Measurements from ENCODE around the gene FAM241A.

The FAM241A gene

GRCh38 chr4:112141366-112142138, 3.7 kb upstream of the FAM241A start:
- H3K36me3 ChIP-seq: no peaks in the 10 kb centered on the region
- H3K9me3 ChIP-seq: no peaks in the 10 kb centered on the region
- peaks cover 20% of the 10 kb centered on the region for H3K27me3 ChIP-seq
- no peak for TF ChIP-seq CTCF (IDR thresholded peaks at IDR 0.05; ENCODE audit: low read depth, low read length)
- no peak overlapping the region for H3K4me3 ChIP-seq (ENCODE audit: low read depth, low read length)
- no peak for DNase-seq
- H3K4me1 ChIP-seq: no peaks in the 10 kb centered on the region; the same call in 1 of the 2 replicates

DNA sequence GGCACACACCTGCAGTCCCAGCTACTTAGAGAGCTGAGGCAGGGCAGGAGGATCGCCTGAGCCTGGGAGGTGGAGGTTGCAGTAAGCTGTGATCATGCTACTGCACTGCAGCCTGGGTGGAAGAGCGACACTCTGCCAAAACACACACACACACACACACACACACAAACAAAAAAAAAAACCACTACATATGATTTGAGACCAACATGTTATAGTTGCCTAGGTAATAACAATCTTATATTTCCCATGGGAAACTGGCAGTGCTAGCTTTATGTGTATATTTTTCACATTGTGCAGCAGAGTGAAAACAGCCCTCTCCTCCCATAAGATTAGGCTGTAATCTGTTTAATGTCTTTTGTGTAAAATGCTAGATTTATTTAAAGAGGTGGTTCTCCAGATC, 3.1 kb upstream of the FAM241A start:
- no peaks in the 10 kb centered on the region for H3K9me3 ChIP-seq
- no peak overlapping the region for H3K4me3 ChIP-seq (ENCODE audit: low read depth, low read length)
- no peaks in the 10 kb centered on the region; the same call in 1 of the 2 replicates for H3K4me1 ChIP-seq
- no peak for TF ChIP-seq CTCF (IDR thresholded peaks at IDR 0.05; ENCODE audit: low read depth, low read length)
- H3K36me3 ChIP-seq: no peaks in the 10 kb centered on the region
- peaks cover 22% of the 10 kb centered on the region for H3K27me3 ChIP-seq
- DNase-seq: no peak

GRCh38 chr4:112143781-112144180, 1.5 kb upstream of the FAM241A start:
- no peaks in the 10 kb centered on the region for H3K9me3 ChIP-seq
- no peak for DNase-seq
- TF ChIP-seq CTCF (IDR thresholded peaks at IDR 0.05; ENCODE audit: low read depth, low read length): no peak
- H3K4me1 ChIP-seq: no peaks in the 10 kb centered on the region; the same call in 1 of the 2 replicates
- H3K4me3 ChIP-seq (ENCODE audit: low read depth, low read length): no peak overlapping the region
- no peaks in the 10 kb centered on the region for H3K36me3 ChIP-seq
- H3K27me3 ChIP-seq: peaks cover 35% of the 10 kb centered on the region

GRCh38 chr4:112144546-112145325, 518 bp upstream of the FAM241A start:
- DNase-seq: no peak
- peaks cover 35% of the 10 kb centered on the region for H3K27me3 ChIP-seq
- H3K4me3 ChIP-seq (ENCODE audit: low read depth, low read length): no peak overlapping the region
- no peaks in the 10 kb centered on the region for H3K9me3 ChIP-seq
- no peaks in the 10 kb centered on the region for H3K36me3 ChIP-seq
- TF ChIP-seq CTCF (IDR thresholded peaks at IDR 0.05; ENCODE audit: low read depth, low read length): no peak
- no peaks in the 10 kb centered on the region; the same call in 1 of the 2 replicates for H3K4me1 ChIP-seq

- TF ChIP-seq CTCF (IDR thresholded peaks at IDR 0.05; ENCODE audit: low read depth, low read length): 0 out of 2 replicates have a peak, but pooled peaks have one; percentile 12
- no peaks in the 10 kb centered on the region for H3K9me3 ChIP-seq
- peaks cover 41% of the 10 kb centered on the region for H3K27me3 ChIP-seq
- no peaks in the 10 kb centered on the region; the same call in 1 of the 2 replicates for H3K4me1 ChIP-seq
- DNase-seq: peak; percentile 17
- peak overlapping the region; percentile 52 for H3K4me3 ChIP-seq (ENCODE audit: low read depth, low read length)
- H3K36me3 ChIP-seq: no peaks in the 10 kb centered on the region
Observed at GRCh38 chr4:112145790-112146501, 692 bp downstream of the FAM241A start.
